Measurements from ENCODE around the gene ZSCAN16.

DNA sequence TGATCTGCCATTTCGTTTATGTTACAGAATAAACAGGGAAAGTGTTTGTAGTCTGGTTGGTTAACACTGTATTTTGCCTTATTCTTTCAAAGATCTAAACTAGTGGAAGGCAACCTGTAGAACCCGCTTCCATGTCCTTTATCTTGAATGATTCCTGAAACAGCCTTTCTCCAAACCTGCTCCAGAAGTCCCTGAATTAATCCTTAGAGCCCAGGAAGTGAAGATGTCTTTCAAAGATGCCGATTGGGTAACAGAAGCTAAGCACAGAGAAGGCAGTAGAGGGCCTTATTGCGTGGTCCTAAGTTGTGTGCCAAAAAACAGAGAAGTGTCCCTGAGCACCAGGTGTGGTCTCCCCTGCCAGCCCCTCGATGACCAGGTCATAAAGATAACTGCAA is 19.2 kb upstream of the ZSCAN16 start:
- TF ChIP-seq, protein P1, sequence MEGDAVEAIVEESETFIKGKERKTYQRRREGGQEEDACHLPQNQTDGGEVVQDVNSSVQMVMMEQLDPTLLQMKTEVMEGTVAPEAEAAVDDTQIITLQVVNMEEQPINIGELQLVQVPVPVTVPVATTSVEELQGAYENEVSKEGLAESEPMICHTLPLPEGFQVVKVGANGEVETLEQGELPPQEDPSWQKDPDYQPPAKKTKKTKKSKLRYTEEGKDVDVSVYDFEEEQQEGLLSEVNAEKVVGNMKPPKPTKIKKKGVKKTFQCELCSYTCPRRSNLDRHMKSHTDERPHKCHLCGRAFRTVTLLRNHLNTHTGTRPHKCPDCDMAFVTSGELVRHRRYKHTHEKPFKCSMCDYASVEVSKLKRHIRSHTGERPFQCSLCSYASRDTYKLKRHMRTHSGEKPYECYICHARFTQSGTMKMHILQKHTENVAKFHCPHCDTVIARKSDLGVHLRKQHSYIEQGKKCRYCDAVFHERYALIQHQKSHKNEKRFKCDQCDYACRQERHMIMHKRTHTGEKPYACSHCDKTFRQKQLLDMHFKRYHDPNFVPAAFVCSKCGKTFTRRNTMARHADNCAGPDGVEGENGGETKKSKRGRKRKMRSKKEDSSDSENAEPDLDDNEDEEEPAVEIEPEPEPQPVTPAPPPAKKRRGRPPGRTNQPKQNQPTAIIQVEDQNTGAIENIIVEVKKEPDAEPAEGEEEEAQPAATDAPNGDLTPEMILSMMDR (IDR thresholded peaks at IDR 0.05): no peak
- no peak for TF ChIP-seq POLR2AphosphoS5 (IDR thresholded peaks at IDR 0.05; ENCODE audit: insufficient read depth in 1 of 2, low read depth in 1 of 2)
